Activated CD8-positive, alpha-beta T cell treated with anti-CD3 and anti-CD28 coated beads for 36 hours (primary cell): ENCODE measurements around the gene AUH. TPM values are rescaled to one million over a fixed set of nuclear protein-coding genes. Genes with fewer than 3 reads are reported as not detected.
"Not testable (repeated sequence)": the region's sequence is repeated elsewhere in the genome, so short reads cannot be mapped to it uniquely, and the experiment has no call there.

ENCODE experiments used
- ATAC-seq: fragments of 200-7000 bp; cut with Tn5 transposase; one replicate; pipeline ENCODE4 v1.10.0; 2021; ENCODE audit warnings: mild to moderate bottlenecking, moderate library complexity
- CTCF ChIA-PET: fragments of 350-600 bp; sonication (Branson Sonifier 250); formaldehyde crosslinking; loops from one replicate; lab custom pipeline; 2021; ENCODE audit warnings: antibody characterized with exemption; lab: Charles Lee
- POLR2A ChIA-PET: fragments of 350-600 bp; sonication (Branson Sonifier 250); formaldehyde crosslinking; loops from one replicate; lab custom pipeline; 2021; ENCODE audit warnings: antibody characterized with exemption; lab: Charles Lee
- DNase-seq: peaks from one replicate; pipeline ENCODE4 v3.0.0-alpha.2; 2020
- H3K27ac Mint-ChIP-seq: one replicate; pipeline ENCODE4 v1.8.0; 2021; ENCODE audit warnings: mild to moderate bottlenecking, mixed read lengths
- H3K27me3 Mint-ChIP-seq: one replicate; pipeline ENCODE4 v1.8.0; 2021; ENCODE audit warnings: mixed read lengths
- H3K36me3 Mint-ChIP-seq: one replicate; pipeline ENCODE4 v1.8.0; 2021; ENCODE audit warnings: low read depth, mixed read lengths
- H3K4me1 Mint-ChIP-seq: one replicate; pipeline ENCODE4 v1.8.0; 2021; ENCODE audit warnings: low read depth, mixed read lengths
- H3K4me3 Mint-ChIP-seq: one replicate; pipeline ENCODE4 v1.8.0; 2021; ENCODE audit warnings: mild to moderate bottlenecking, moderate library complexity, mixed read lengths
- H3K9me3 Mint-ChIP-seq: one replicate; pipeline ENCODE4 v1.8.0; 2021; ENCODE audit warnings: mixed read lengths
- CTCF ChIP-seq: fragments of 200-600 bp; IDR thresholded peaks from one replicate; pipeline ENCODE4 v1.8.0; 2022; ENCODE audit warnings: antibody characterized with exemption, mild to moderate bottlenecking
- intact Hi-C: fragments of 100-400 bp; cut with micrococcal nuclease; formaldehyde crosslinking; loops from one replicate; pipeline ENCODE4 v1.10.0; 2022
- total RNA-seq, 2 experiments: library from RNA; stranded (reverse); gene quantifications; one replicate each; pipeline ENCODE4 v1.2.3, GENCODE V29; 2021

AUH gene
- total RNA-seq, 2 experiments from 2014 or later = 30.8 to 31.1 TPM

- Mint-ChIP-seq H3K27ac (no peak overlapping the region), H3K36me3 (no peaks in the 10 kb centered on the region), H3K9me3 (no peaks in the 10 kb centered on the region), H3K4me3 (no peak overlapping the region), H3K4me1 (peaks cover 16% of the 10 kb centered on the region), H3K27me3 (no peaks in the 10 kb centered on the region)
- intact Hi-C loops = no loop called here
- no peak for DNase-seq
- no peak for TF ChIP-seq CTCF
- CTCF ChIA-PET = no interaction called here
- POLR2A ChIA-PET = interaction anchor here (0.6 kb wide), 1 partner anchor 90 kb away, joined by 3 read pairs; no protein-coding TSS in a partner anchor
- ATAC-seq = no peak
These were observed 30.1 kb upstream of the AUH start for GRCh38 chr9:91391818-91392217.

GRCh38 chr9:91391412-91391811 is 29.7 kb upstream of the AUH start:
- intact Hi-C loops = no loop called here
- no peak for TF ChIP-seq CTCF
- Mint-ChIP-seq H3K27me3 (no peaks in the 10 kb centered on the region), H3K4me3 (no peak overlapping the region), H3K27ac (no peak overlapping the region), H3K9me3 (no peaks in the 10 kb centered on the region), H3K4me1 (peaks cover 16% of the 10 kb centered on the region), H3K36me3 (no peaks in the 10 kb centered on the region)
- no peak for ATAC-seq
- CTCF ChIA-PET = no interaction called here
- POLR2A ChIA-PET = no interaction called here
- DNase-seq = no peak

- H3K9me3 Mint-ChIP-seq, H3K27ac Mint-ChIP-seq, CTCF ChIA-PET, H3K4me3 Mint-ChIP-seq, POLR2A ChIA-PET, H3K36me3 Mint-ChIP-seq, H3K4me1 Mint-ChIP-seq, ATAC-seq, intact Hi-C loops, DNase-seq, H3K27me3 Mint-ChIP-seq: not testable (repeated sequence)
These were observed 28.0 kb upstream of the AUH start for GRCh38 chr9:91389686-91390085.

GRCh38 chr9:91386765-91387164 is 25.0 kb upstream of the AUH start:
- no peak for DNase-seq
- POLR2A ChIA-PET = interaction anchor here (1.5 to 2.2 kb wide), 2 partner anchors 10 to 24 kb away, joined by 4 to 8 read pairs; no protein-coding TSS in a partner anchor
- no peak overlapping the region for H3K27ac Mint-ChIP-seq
- no peaks in the 10 kb centered on the region for H3K4me1 Mint-ChIP-seq
- intact Hi-C loops = no loop called here
- ATAC-seq = no peak
- no peak for TF ChIP-seq CTCF
- no peaks in the 10 kb centered on the region for H3K36me3 Mint-ChIP-seq
- CTCF ChIA-PET = interaction anchor here (1.2 to 1.3 kb wide), 2 partner anchors 10 to 13 kb away, joined by 3 read pairs; no protein-coding TSS in a partner anchor
- H3K9me3 Mint-ChIP-seq = no peaks in the 10 kb centered on the region
- H3K4me3 Mint-ChIP-seq = no peak overlapping the region
- peaks cover 3% of the 10 kb centered on the region for H3K27me3 Mint-ChIP-seq

- POLR2A ChIA-PET = no interaction called here
- intact Hi-C loops = no loop called here
These were observed 23.2 kb upstream of the AUH start for GRCh38 chr9:91384954-91385353.

More at GRCh38 chr9:91384954-91385353, 23.2 kb upstream of the AUH start:
- ATAC-seq = no peak
- DNase-seq = no peak
- CTCF ChIA-PET = no interaction called here
- H3K4me1 Mint-ChIP-seq = no peaks in the 10 kb centered on the region
- no peaks in the 10 kb centered on the region for H3K36me3 Mint-ChIP-seq
- H3K9me3 Mint-ChIP-seq = no peaks in the 10 kb centered on the region
- no peak overlapping the region for H3K4me3 Mint-ChIP-seq
- H3K27me3 Mint-ChIP-seq = peaks cover 7% of the 10 kb centered on the region
- no peak overlapping the region for H3K27ac Mint-ChIP-seq
- TF ChIP-seq CTCF = no peak
